GM12878 (cell line): Measurements from ENCODE around the gene STAC2. TPM values are rescaled to one million over a fixed set of nuclear protein-coding genes. Genes with fewer than 3 reads are reported as not detected.

Experiments used
- EGR1 ChIP-seq, 2 experiments: IDR thresholded peaks; 1 replicate in 1 of 2; 2 replicates in 1 of 2; pipeline ENCODE4 v1.6.1; 2011 to 2012; ENCODE audit warnings: low read depth in 2 of 2, low read length in 2 of 2, borderline replicate concordance in 1 of 2, mild to moderate bottlenecking in 1 of 2, moderate library complexity in 1 of 2
- IRF3 ChIP-seq: fragments of 450-650 bp; IDR thresholded peaks from 2 replicates; pipeline ENCODE4 v1.6.1; 2014; ENCODE audit warnings: mild to moderate bottlenecking
- MAX ChIP-seq: IDR thresholded peaks from 2 replicates; pipeline ENCODE4 v1.6.1; 2012; ENCODE audit warnings: low read depth, low read length, improper control_type of control experiment
- MTA3 ChIP-seq: IDR thresholded peaks from 2 replicates; pipeline ENCODE4 v1.6.1; 2012; ENCODE audit warnings: low read length, inconsistent platforms, borderline replicate concordance
- PAX8 ChIP-seq: fragments of 450-650 bp; IDR thresholded peaks from 2 replicates; pipeline ENCODE4 v1.6.1; 2017; ENCODE audit warnings: mild to moderate bottlenecking, moderate library complexity
- PML ChIP-seq: IDR thresholded peaks from 2 replicates; pipeline ENCODE4 v1.6.1; 2012; ENCODE audit warnings: low read length, inconsistent platforms
- POLR2AphosphoS2 ChIP-seq: IDR thresholded peaks from 2 replicates; pipeline ENCODE4 v1.6.1; 2011; ENCODE audit warnings: low read depth, mild to moderate bottlenecking, low read length, improper control_type of control experiment, moderate library complexity
- RAD21 ChIP-seq: IDR thresholded peaks from 2 replicates; pipeline ENCODE4 v1.6.1; 2011; ENCODE audit warnings: mild to moderate bottlenecking, low read depth, low read length, moderate library complexity; ENCODE audit not compliant: insufficient read depth
- TBL1XR1 ChIP-seq: IDR thresholded peaks from 2 replicates; pipeline ENCODE4 v1.6.1; 2012; ENCODE audit warnings: low read depth, low read length, improper control_type of control experiment
- TCF7 ChIP-seq: IDR thresholded peaks from 2 replicates; pipeline ENCODE4 v1.6.1; 2014; ENCODE audit warnings: antibody characterized with exemption, borderline replicate concordance
- ZNF592 ChIP-seq: fragments of 450-650 bp; IDR thresholded peaks from 2 replicates; pipeline ENCODE4 v1.6.1; 2017; ENCODE audit warnings: mild to moderate bottlenecking, moderate library complexity
- ZNF622 ChIP-seq: fragments of 450-650 bp; IDR thresholded peaks from 2 replicates; pipeline ENCODE4 v1.6.1; 2017; ENCODE audit warnings: mild to moderate bottlenecking, inconsistent platforms
- polyA plus RNA-seq, 11 experiments: library from polyadenylated mRNA; depleted of rRNA in 4 of 11; unstranded in 6 of 11; stranded (reverse) in 5 of 11; fragments of >200 nt; fragmentation: Nextera tagmentation in 4 of 11; fragmentation: Illumina TruSeq in 1 of 11; extraction: Ambion mirVana in 4 of 11; extraction: Trizol in 1 of 11; gene quantifications; 1 replicate in 1 of 11; 2 replicates in 10 of 11; pipeline versions ENCODE4 v1.2.1 to v1.2.3, GENCODE V29; 2011 to 2016; ENCODE audit warnings: inconsistent platforms in 2 of 11, missing spikeins in 2 of 11, low read depth in 1 of 11
- total RNA-seq, 4 experiments: library from RNA; depleted of rRNA in 3 of 4; stranded (reverse); fragments of >200 nt in 3 of 4; fragmentation: Illumina TruSeq in 1 of 4; extraction: Trizol in 1 of 4; gene quantifications; 2 replicates each; pipeline versions ENCODE4 v1.2.1 to v1.2.3, GENCODE V29; 2013 to 2021

STAC2 gene
- total and polyA plus RNA-seq, 10 of the 15 experiments (the other 5 are each of a cell fraction or from before 2014, with no cell fraction given), result 0.04 TPM; not detected in 9

- TF ChIP-seq ZNF592 (no peak), TCF7 (no peak), MAX (no peak), TBL1XR1 (no peak), MTA3 (no peak), IRF3 (no peak), POLR2AphosphoS2 (no peak), ZNF622 (no peak), RAD21 (no peak), EGR1 (IDR thresholded peaks at IDR 0.05; ENCODE audit: borderline replicate concordance in 1 of 2, low read depth in 2 of 2, low read length in 2 of 2) (no peak), PML (no peak), PAX8 (no peak)
These were observed 42.7 kb downstream of the STAC2 start (continued) for GRCh38 chr17:39183045-39183444.
